DND-41 (cell line): ENCODE results near the gene CEP290.
"Not testable (repeated sequence)": the region's sequence is repeated elsewhere in the genome, so short reads cannot be mapped to it uniquely, and the experiment has no call there.

ENCODE experiments used
- ATAC-seq: fragments of 200-7000 bp; cut with Tn5 transposase; 3 replicates; pipeline ENCODE4 v1.9.1; 2021; ENCODE audit warnings: low read depth; ENCODE audit not compliant: insufficient read depth
- DNase-seq: peaks from one replicate; pipeline ENCODE4 v3.0.0-alpha.2; 2020
- H2AFZ ChIP-seq: 2 replicates; pipeline ENCODE4 v1.6.0; 2012; ENCODE audit warnings: low read depth, low read length
- H3K27ac ChIP-seq: 2 replicates; pipeline ENCODE4 v1.5.1; 2012; ENCODE audit warnings: low read length, inconsistent platforms
- H3K27me3 ChIP-seq: fragments of 200-600 bp; sonication (generic); 2 replicates; pipeline ENCODE4 v1.6.0; 2012; ENCODE audit warnings: low read length, mild to moderate bottlenecking, inconsistent platforms; ENCODE audit not compliant: insufficient read depth, poor library complexity
- H3K36me3 ChIP-seq: 2 replicates; pipeline ENCODE4 v1.5.1; 2012; ENCODE audit warnings: low read length, inconsistent platforms; ENCODE audit not compliant: insufficient read depth
- H3K4me1 ChIP-seq: 2 replicates; pipeline ENCODE4 v1.5.1; 2012; ENCODE audit warnings: mild to moderate bottlenecking, low read length; ENCODE audit not compliant: insufficient read depth
- H3K4me2 ChIP-seq: 2 replicates; pipeline ENCODE4 v1.6.0; 2012; ENCODE audit warnings: mild to moderate bottlenecking, moderate library complexity, low read length, inconsistent platforms; ENCODE audit not compliant: insufficient read depth
- H3K4me3 ChIP-seq, 2 experiments: fragments of 200-600 bp in 1 of 2; shearing (Covaris generic) in 1 of 2; 2 replicates each; pipeline ENCODE4 v1.5.1; 2012 to 2016; ENCODE audit warnings: inconsistent platforms in 2 of 2, low read length in 2 of 2, mild to moderate bottlenecking in 2 of 2, low read depth in 1 of 2, moderate library complexity in 1 of 2
- H3K79me2 ChIP-seq: 2 replicates; pipeline ENCODE4 v1.6.0; 2012; ENCODE audit warnings: low read length, inconsistent platforms; ENCODE audit not compliant: insufficient read depth
- H3K9ac ChIP-seq: 2 replicates; pipeline ENCODE4 v1.6.0; 2012; ENCODE audit warnings: low read depth, mild to moderate bottlenecking, inconsistent platforms, low read length, moderate library complexity
- H3K9me3 ChIP-seq: 2 replicates; pipeline ENCODE4 v1.5.1; 2012; ENCODE audit warnings: low read length, moderate library complexity, mild to moderate bottlenecking, inconsistent platforms; ENCODE audit not compliant: insufficient read depth, severe bottlenecking
- H4K20me1 ChIP-seq: 2 replicates; pipeline ENCODE4 v1.6.0; 2012; ENCODE audit warnings: low read length; ENCODE audit not compliant: insufficient read depth
- CTCF ChIP-seq: IDR thresholded peaks from 2 replicates; pipeline ENCODE4 v1.5.1; 2012; ENCODE audit warnings: borderline replicate concordance, low read length, moderate library complexity, mild to moderate bottlenecking; ENCODE audit not compliant: poor library complexity, severe bottlenecking; ENCODE audit errors: extremely low read depth
- EZH2 ChIP-seq: IDR thresholded peaks from 3 replicates; pipeline ENCODE4 v1.6.1; 2012; ENCODE audit warnings: borderline replicate concordance, low read depth, mild to moderate bottlenecking, moderate library complexity, low read length, inconsistent platforms; ENCODE audit not compliant: severe bottlenecking

The CEP290 gene

GRCh38 chr12:88142610-88142991 is 713 bp upstream of the CEP290 start:
- no peaks in the 10 kb centered on the region for H4K20me1 ChIP-seq
- H3K9me3 ChIP-seq: no peaks in the 10 kb centered on the region
- peak overlapping the region; percentile 94 for H3K4me2 ChIP-seq
- H3K79me2 ChIP-seq: peaks cover 50% of the 10 kb centered on the region
- DNase-seq (peak; percentile 28), ATAC-seq (peak; percentile 0; the same call in 1 of the 3 replicates)
- H3K9ac ChIP-seq: peak overlapping the region; percentile 76
- H3K4me3 ChIP-seq: peak overlapping the region; percentile 88 to 94
- H3K27ac ChIP-seq: peak overlapping the region; percentile 76
- peak overlapping the region; percentile 98 for H2AFZ ChIP-seq
- TF ChIP-seq EZH2: no peak
- TF ChIP-seq CTCF: no peak
- peaks cover 50% of the 10 kb centered on the region for H3K4me1 ChIP-seq
- H3K36me3 ChIP-seq: peaks cover 9% of the 10 kb centered on the region; the same call in 1 of the 2 replicates
- no peaks in the 10 kb centered on the region for H3K27me3 ChIP-seq

GRCh38 chr12:88141425-88141773 is 489 bp downstream of the CEP290 start:
- peak overlapping the region; percentile 74 for H3K27ac ChIP-seq
- peak overlapping the region; percentile 88 to 94 for H3K4me3 ChIP-seq
- peak overlapping the region; percentile 94 for H3K4me2 ChIP-seq
- H2AFZ ChIP-seq: peak overlapping the region; percentile 98
- H3K36me3 ChIP-seq: peaks cover 12% of the 10 kb centered on the region; the same call in 1 of the 2 replicates
- DNase-seq (no peak), ATAC-seq (peak; percentile 1; the same call in 1 of the 3 replicates)
- no peaks in the 10 kb centered on the region for H4K20me1 ChIP-seq
- H3K27me3 ChIP-seq: no peaks in the 10 kb centered on the region
- H3K4me1 ChIP-seq: peaks cover 53% of the 10 kb centered on the region
- peak overlapping the region; percentile 76 for H3K9ac ChIP-seq
- TF ChIP-seq EZH2: no peak
- TF ChIP-seq CTCF: no peak
- H3K9me3 ChIP-seq: no peaks in the 10 kb centered on the region
- peaks cover 50% of the 10 kb centered on the region for H3K79me2 ChIP-seq

- H2AFZ ChIP-seq, ATAC-seq, H3K9me3 ChIP-seq, H4K20me1 ChIP-seq, H3K9ac ChIP-seq, DNase-seq, H3K4me2 ChIP-seq, H3K27ac ChIP-seq, H3K4me3 ChIP-seq, H3K27me3 ChIP-seq: not testable (repeated sequence)
- H3K36me3 ChIP-seq: peaks cover 24% of the 10 kb centered on the region
- H3K79me2 ChIP-seq: peaks cover 37% of the 10 kb centered on the region
- H3K4me1 ChIP-seq: peaks cover 46% of the 10 kb centered on the region
Observed at GRCh38 chr12:88139711-88140110, 2.2 kb downstream of the CEP290 start.

GRCh38 chr12:88133181-88133580 is 8.7 kb downstream of the CEP290 start:
- not testable (repeated sequence) for H3K4me1 ChIP-seq, H3K4me3 ChIP-seq, H3K4me2 ChIP-seq, H4K20me1 ChIP-seq, H3K9ac ChIP-seq, ATAC-seq, H3K27ac ChIP-seq, H3K27me3 ChIP-seq, DNase-seq, H3K9me3 ChIP-seq, H2AFZ ChIP-seq, H3K79me2 ChIP-seq
- peaks cover 39% of the 10 kb centered on the region for H3K36me3 ChIP-seq
